DND-41 (cell line): ENCODE measurements around the gene CCNL1.

ENCODE experiments used
- EZH2 ChIP-seq: IDR thresholded peaks from 3 replicates; pipeline ENCODE4 v1.6.1; 2012; ENCODE audit warnings: borderline replicate concordance, low read depth, mild to moderate bottlenecking, moderate library complexity, low read length, inconsistent platforms; ENCODE audit not compliant: severe bottlenecking
- TF ChIP-seq, protein P1 (sequence below): IDR thresholded peaks from 2 replicates; pipeline ENCODE4 v1.5.1; 2012; ENCODE audit warnings: borderline replicate concordance, low read length, moderate library complexity, mild to moderate bottlenecking; ENCODE audit not compliant: poor library complexity, severe bottlenecking; ENCODE audit errors: extremely low read depth

DNA sequence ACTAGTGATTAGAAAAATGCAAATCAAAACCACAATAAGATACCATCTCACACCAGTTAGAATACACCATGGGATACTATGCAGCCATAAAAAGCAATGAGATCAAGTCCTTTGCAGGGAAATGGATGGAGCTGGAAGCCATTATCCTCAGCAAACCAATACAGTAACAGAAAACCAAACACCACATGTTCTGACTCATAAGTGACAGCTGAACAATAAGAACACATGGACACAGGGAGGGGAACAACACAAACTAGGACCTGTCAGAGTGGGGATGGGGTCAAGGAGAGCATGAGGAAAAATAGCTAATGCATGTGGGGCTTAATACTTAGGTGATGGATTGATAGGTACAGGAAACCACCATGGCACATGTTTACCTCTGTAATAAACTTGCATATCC, 36.0 kb upstream of the CCNL1 start:
- no peak for TF ChIP-seq EZH2
- TF ChIP-seq, protein P1, sequence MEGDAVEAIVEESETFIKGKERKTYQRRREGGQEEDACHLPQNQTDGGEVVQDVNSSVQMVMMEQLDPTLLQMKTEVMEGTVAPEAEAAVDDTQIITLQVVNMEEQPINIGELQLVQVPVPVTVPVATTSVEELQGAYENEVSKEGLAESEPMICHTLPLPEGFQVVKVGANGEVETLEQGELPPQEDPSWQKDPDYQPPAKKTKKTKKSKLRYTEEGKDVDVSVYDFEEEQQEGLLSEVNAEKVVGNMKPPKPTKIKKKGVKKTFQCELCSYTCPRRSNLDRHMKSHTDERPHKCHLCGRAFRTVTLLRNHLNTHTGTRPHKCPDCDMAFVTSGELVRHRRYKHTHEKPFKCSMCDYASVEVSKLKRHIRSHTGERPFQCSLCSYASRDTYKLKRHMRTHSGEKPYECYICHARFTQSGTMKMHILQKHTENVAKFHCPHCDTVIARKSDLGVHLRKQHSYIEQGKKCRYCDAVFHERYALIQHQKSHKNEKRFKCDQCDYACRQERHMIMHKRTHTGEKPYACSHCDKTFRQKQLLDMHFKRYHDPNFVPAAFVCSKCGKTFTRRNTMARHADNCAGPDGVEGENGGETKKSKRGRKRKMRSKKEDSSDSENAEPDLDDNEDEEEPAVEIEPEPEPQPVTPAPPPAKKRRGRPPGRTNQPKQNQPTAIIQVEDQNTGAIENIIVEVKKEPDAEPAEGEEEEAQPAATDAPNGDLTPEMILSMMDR, result no peak
